ENCODE data around the gene ZNF514. TPM values are rescaled to one million over a fixed set of nuclear protein-coding genes. Genes with fewer than 3 reads are reported as not detected.

Gene ZNF514
- total RNA-seq, 1 experiment from 2014 or later: 8.5 TPM

DNA sequence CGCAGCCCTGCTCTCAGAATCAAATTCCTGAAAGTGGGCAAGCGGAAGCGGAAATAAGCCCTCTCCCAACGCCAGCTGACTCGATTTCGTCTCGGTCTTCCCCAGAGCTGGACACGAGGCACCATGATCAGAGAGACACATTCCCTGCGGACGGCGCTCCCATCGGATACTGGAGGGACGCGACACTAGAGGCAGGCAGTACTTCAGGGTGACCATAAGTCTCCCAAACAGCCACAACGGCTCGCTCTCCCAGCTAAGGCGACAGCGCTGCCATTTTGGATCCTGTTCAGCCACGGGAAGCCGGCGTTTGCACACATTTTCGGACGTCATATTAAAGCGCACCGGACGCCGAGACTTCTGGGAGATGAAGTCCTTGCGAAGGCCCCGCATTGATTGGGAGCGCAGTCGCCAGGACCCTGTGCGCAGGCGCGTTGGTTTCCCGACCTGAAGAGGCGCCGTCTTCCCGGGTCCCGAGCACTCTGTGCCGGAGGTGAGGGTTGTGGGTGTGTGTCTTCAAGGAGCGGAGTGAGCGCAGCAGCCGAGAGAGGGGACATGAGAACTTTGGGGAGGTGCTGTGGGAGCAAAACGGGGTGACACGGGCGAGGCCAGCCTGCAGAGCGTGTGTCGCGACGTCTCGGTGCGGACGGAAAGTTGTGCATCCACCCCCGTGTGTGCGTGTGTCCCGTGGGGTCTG lies 5.9 kb upstream of the ZNF514 start, which contains the start of gene ZNF2 (continued):
- TF ChIP-seq, protein P1, sequence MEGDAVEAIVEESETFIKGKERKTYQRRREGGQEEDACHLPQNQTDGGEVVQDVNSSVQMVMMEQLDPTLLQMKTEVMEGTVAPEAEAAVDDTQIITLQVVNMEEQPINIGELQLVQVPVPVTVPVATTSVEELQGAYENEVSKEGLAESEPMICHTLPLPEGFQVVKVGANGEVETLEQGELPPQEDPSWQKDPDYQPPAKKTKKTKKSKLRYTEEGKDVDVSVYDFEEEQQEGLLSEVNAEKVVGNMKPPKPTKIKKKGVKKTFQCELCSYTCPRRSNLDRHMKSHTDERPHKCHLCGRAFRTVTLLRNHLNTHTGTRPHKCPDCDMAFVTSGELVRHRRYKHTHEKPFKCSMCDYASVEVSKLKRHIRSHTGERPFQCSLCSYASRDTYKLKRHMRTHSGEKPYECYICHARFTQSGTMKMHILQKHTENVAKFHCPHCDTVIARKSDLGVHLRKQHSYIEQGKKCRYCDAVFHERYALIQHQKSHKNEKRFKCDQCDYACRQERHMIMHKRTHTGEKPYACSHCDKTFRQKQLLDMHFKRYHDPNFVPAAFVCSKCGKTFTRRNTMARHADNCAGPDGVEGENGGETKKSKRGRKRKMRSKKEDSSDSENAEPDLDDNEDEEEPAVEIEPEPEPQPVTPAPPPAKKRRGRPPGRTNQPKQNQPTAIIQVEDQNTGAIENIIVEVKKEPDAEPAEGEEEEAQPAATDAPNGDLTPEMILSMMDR (IDR thresholded peaks at IDR 0.05 in 2 of 3, conservative IDR thresholded peaks at IDR 0.05 in 1 of 3; ENCODE audit: borderline replicate concordance in 1 of 3, insufficient read depth in 1 of 3, low read depth in 2 of 3, low read length in 2 of 3): no peak
- TF ChIP-seq ZNF274 (IDR thresholded peaks at IDR 0.05; ENCODE audit: low read depth, low read length) (no peak), CBX3 (IDR thresholded peaks at IDR 0.05; ENCODE audit: low read depth) (peak; percentile 16; the same call in 1 of the 2 replicates), SRF (IDR thresholded peaks at IDR 0.05; ENCODE audit: low read depth) (peak; percentile 92)

DNA sequence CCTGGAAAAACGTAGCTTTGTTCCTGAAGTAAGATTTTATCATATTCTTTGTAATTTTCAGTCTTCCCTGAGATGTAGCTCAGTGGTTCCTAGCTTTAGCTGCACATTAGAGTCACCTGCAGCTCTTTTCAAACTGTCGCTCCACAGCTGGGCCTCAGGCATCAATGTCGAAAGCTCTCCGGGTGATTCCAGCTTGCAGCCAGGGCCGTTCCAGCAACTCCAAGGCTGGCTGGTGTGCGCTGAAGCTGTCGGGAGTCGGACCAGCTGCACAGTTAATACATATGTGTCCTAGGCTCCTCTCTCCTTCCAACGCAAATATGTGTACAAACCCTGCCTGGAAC lies 5.4 kb upstream of the ZNF514 start:
- peak overlapping the region; percentile 96 to 99 for H3K4me3 ChIP-seq (replicated peaks in 1 of 2; ENCODE audit: low read depth in 1 of 2, low read length in 2 of 2)
- ChIA-PET CTCF (interaction anchor here (0.7 kb wide), 1 partner anchor 43 kb away, joined by 3 read pairs; the partner anchor contains the start of gene MRPS5), RAD21 (ENCODE audit: low non-redundant PET in 1 of 2, low total read pairs in 2 of 2, uncharacterized antibody in 2 of 2, unreplicated experiment in 2 of 2) (interaction anchor here in 1 of 2 experiments (0.9 kb wide), 1 partner anchor 43 kb away, joined by 4 read pairs; the partner anchor contains the start of gene MRPS5), POLR2A (no interaction called here)
- H2AFZ ChIP-seq (ENCODE audit: low read depth, low read length, poor library complexity, severe bottlenecking): no peak overlapping the region
- TF ChIP-seq SP1 (IDR thresholded peaks at IDR 0.05; ENCODE audit: low read depth) (no peak), ZFX (IDR thresholded peaks at IDR 0.05) (peak; percentile 62), FOSL1 (IDR thresholded peaks at IDR 0.05; ENCODE audit: low read depth) (no peak), POLR2A (IDR thresholded peaks at IDR 0.05; ENCODE audit: borderline replicate concordance, extremely low read depth, insufficient read depth, insufficient read length) (no peak)
- TF ChIP-seq, protein P1 (IDR thresholded peaks at IDR 0.05 in 2 of 3, conservative IDR thresholded peaks at IDR 0.05 in 1 of 3; ENCODE audit: borderline replicate concordance in 1 of 3, insufficient read depth in 1 of 3, low read depth in 2 of 3, low read length in 2 of 3): no peak
- TF ChIP-seq, protein P2, sequence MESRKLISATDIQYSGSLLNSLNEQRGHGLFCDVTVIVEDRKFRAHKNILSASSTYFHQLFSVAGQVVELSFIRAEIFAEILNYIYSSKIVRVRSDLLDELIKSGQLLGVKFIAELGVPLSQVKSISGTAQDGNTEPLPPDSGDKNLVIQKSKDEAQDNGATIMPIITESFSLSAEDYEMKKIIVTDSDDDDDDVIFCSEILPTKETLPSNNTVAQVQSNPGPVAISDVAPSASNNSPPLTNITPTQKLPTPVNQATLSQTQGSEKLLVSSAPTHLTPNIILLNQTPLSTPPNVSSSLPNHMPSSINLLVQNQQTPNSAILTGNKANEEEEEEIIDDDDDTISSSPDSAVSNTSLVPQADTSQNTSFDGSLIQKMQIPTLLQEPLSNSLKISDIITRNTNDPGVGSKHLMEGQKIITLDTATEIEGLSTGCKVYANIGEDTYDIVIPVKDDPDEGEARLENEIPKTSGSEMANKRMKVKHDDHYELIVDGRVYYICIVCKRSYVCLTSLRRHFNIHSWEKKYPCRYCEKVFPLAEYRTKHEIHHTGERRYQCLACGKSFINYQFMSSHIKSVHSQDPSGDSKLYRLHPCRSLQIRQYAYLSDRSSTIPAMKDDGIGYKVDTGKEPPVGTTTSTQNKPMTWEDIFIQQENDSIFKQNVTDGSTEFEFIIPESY (IDR thresholded peaks at IDR 0.05; ENCODE audit: extremely low read depth, insufficient replicate concordance, low read length): no peak
- BruUV-seq (replicated peaks): TSS peak; percentile 87
- H3K4me1 ChIP-seq (ENCODE audit: control insufficient read depth in 1 of 2, insufficient read depth in 2 of 2, low read length in 2 of 2): peaks cover 9 to 17% of the 10 kb centered on the region in 2 experiments
- intact Hi-C loops (cut with micrococcal nuclease): loop anchor here (1.0 kb wide), 1 partner anchor 44 kb away; the partner anchor contains the start of gene MRPS5
- H3K9me3 ChIP-seq (ENCODE audit: control insufficient read depth in 1 of 2, insufficient read depth in 1 of 2, low read depth in 1 of 2, low read length in 2 of 2): no peaks in the 10 kb centered on the region
- H3K9me2 ChIP-seq (ENCODE audit: insufficient read depth): no peaks in the 10 kb centered on the region
- no peaks in the 10 kb centered on the region for H3K27me3 ChIP-seq (ENCODE audit: insufficient read depth, low read length)
- peak overlapping the region; percentile 96 for H3K4me2 ChIP-seq (ENCODE audit: low read length)
- peak; percentile 41; the same call in 1 of the 2 replicates for ATAC-seq
- H3K9ac ChIP-seq (ENCODE audit: low read length): peak overlapping the region; percentile 81
- H3K27ac ChIP-seq (ENCODE audit: low read depth, low read length): peak overlapping the region; percentile 65
- H4K20me1 ChIP-seq (ENCODE audit: insufficient read depth): no peaks in the 10 kb centered on the region
- no peak for DNase-seq (ENCODE audit: low read depth, low spot score)
- no peaks in the 10 kb centered on the region for H3K36me3 ChIP-seq (ENCODE audit: control insufficient read depth in 1 of 2, insufficient read depth in 2 of 2, low read length in 2 of 2)
- H3K79me2 ChIP-seq (ENCODE audit: insufficient read depth, low read length): peaks cover 20% of the 10 kb centered on the region

Data from HCT116 (cell line).